Endodermal cell (in vitro differentiated cells): ENCODE results near the gene NUTM1. TPM values are rescaled to one million over a fixed set of nuclear protein-coding genes. Genes with fewer than 3 reads are reported as not detected.
"Not testable (repeated sequence)": the region's sequence is repeated elsewhere in the genome, so short reads cannot be mapped to it uniquely, and the experiment has no call there.

ENCODE experiments used
- DNase-seq: peaks from one replicate; pipeline ENCODE4 v3.0.0-alpha.2; 2017
- H3K27ac ChIP-seq: 2 replicates; pipeline ENCODE4 v1.5.1; 2013; ENCODE audit warnings: mild to moderate bottlenecking, low read depth, low read length, moderate library complexity
- H3K27me3 ChIP-seq: 2 replicates; pipeline ENCODE4 v1.6.1; 2013; ENCODE audit warnings: mild to moderate bottlenecking, low read length, moderate library complexity; ENCODE audit not compliant: insufficient read depth, control insufficient read depth, poor library complexity, severe bottlenecking
- H3K36me3 ChIP-seq: 2 replicates; pipeline ENCODE4 v1.7.0; 2013; ENCODE audit warnings: mild to moderate bottlenecking, low read length, moderate library complexity; ENCODE audit not compliant: control insufficient read depth, insufficient read depth
- H3K4me1 ChIP-seq: one replicate; pipeline ENCODE4 v1.7.0; 2013; ENCODE audit warnings: low read length; ENCODE audit not compliant: control insufficient read depth, insufficient read depth
- H3K4me3 ChIP-seq: 2 replicates; pipeline ENCODE4 v1.5.1; 2013; ENCODE audit warnings: mild to moderate bottlenecking, low read length, moderate library complexity
- H3K9ac ChIP-seq: 2 replicates; pipeline ENCODE4 v1.6.1; 2013; ENCODE audit warnings: mild to moderate bottlenecking, low read length, moderate library complexity; ENCODE audit not compliant: poor library complexity, severe bottlenecking; ENCODE audit errors: extremely low read depth
- H3K9me3 ChIP-seq: 2 replicates; pipeline ENCODE4 v1.6.1; 2013; ENCODE audit warnings: mild to moderate bottlenecking, low read length, moderate library complexity; ENCODE audit not compliant: control insufficient read depth
- H3K27ac Mint-ChIP-seq: 2 replicates; pipeline ENCODE4 v1.8.0; 2020; ENCODE audit warnings: mixed read lengths
- H3K27me3 Mint-ChIP-seq: 2 replicates; pipeline ENCODE4 v1.8.0; 2021; ENCODE audit warnings: mild to moderate bottlenecking, mixed read lengths; ENCODE audit not compliant: insufficient read depth
- H3K36me3 Mint-ChIP-seq: 2 replicates; pipeline ENCODE4 v1.8.0; 2020; ENCODE audit warnings: low read depth, mixed read lengths
- H3K4me1 Mint-ChIP-seq: 2 replicates; pipeline ENCODE4 v1.8.0; 2020; ENCODE audit warnings: mixed read lengths
- H3K4me3 Mint-ChIP-seq: 2 replicates; pipeline ENCODE4 v1.8.0; 2020; ENCODE audit warnings: mild to moderate bottlenecking, moderate library complexity, mixed read lengths
- H3K9me3 Mint-ChIP-seq: 2 replicates; pipeline ENCODE4 v1.8.0; 2020; ENCODE audit warnings: mild to moderate bottlenecking, mixed read lengths
- CTCF ChIP-seq: fragments of 200-600 bp; sonication (generic); conservative IDR thresholded peaks from 2 replicates; pipeline ENCODE4 v1.5.0; 2021; ENCODE audit warnings: antibody characterized with exemption, mild to moderate bottlenecking
- WGBS, 2 experiments: methylation state at CpG; one replicate each; pipeline versions ENCODE4 v1.1.5 to v1.1.7; 2013; ENCODE audit warnings: missing lambda C conversion rate in 2 of 2, mixed read lengths in 1 of 2; ENCODE audit not compliant: insufficient coverage in 1 of 2, insufficient read length in 1 of 2; 5-methylcytosine and 5-hydroxymethylcytosine counted together
- total RNA-seq, 2 donors: library from RNA; stranded (reverse); fragmentation: NEBNext Ultra II Directional in 1 of 2; extraction: Animal tissue kit (Norgen Biotek cat#: 25700) in 1 of 2; gene quantifications; 2 replicates in 1 of 2; 3 replicates in 1 of 2; pipeline ENCODE4 v1.2.1, GENCODE V29; 2021

NUTM1 gene
- total RNA-seq, 2 donors from 2014 or later: 0.09 TPM; not detected in 1

DNA sequence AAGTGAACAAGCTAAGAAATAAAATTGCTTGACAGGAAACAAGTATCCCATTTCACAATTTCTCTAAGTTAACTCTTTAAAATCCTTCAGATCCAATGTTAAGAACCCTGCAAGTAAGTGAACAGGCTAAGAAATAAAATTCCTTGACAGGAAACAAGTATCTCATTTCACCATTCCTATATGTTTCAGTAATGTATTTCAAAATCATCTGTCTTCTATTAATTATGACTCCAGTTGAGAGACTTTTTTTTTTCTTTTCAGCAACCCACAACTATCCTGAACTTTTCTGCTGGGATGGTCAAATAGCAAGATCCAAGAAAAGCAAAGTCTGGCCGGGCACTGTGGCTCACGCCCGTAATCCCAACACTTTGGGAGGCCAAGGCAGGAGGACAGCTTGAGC is 3.2 kb upstream of the NUTM1 start:
- no peak for TF ChIP-seq CTCF
- H3K27me3 Mint-ChIP-seq: peaks cover 4% of the 10 kb centered on the region
- no peaks in the 10 kb centered on the region for H3K9me3 Mint-ChIP-seq
- H3K27ac ChIP-seq: no peak overlapping the region
- H3K36me3 ChIP-seq: peaks cover 30% of the 10 kb centered on the region
- no peak overlapping the region for H3K9ac ChIP-seq
- DNase-seq: no peak
- peaks cover 10% of the 10 kb centered on the region for H3K4me1 Mint-ChIP-seq
- peaks cover 28% of the 10 kb centered on the region for H3K36me3 Mint-ChIP-seq
- no peak overlapping the region for H3K4me3 Mint-ChIP-seq
- H3K9me3 ChIP-seq: no peaks in the 10 kb centered on the region
- H3K27ac Mint-ChIP-seq: no peak overlapping the region
- no peak overlapping the region for H3K4me3 ChIP-seq
- 96 to 100% methylated on average over 3 of the region's 3 CpGs for WGBS, 2 experiments
- peaks cover 2% of the 10 kb centered on the region for H3K4me1 ChIP-seq
- no peaks in the 10 kb centered on the region for H3K27me3 ChIP-seq

DNA sequence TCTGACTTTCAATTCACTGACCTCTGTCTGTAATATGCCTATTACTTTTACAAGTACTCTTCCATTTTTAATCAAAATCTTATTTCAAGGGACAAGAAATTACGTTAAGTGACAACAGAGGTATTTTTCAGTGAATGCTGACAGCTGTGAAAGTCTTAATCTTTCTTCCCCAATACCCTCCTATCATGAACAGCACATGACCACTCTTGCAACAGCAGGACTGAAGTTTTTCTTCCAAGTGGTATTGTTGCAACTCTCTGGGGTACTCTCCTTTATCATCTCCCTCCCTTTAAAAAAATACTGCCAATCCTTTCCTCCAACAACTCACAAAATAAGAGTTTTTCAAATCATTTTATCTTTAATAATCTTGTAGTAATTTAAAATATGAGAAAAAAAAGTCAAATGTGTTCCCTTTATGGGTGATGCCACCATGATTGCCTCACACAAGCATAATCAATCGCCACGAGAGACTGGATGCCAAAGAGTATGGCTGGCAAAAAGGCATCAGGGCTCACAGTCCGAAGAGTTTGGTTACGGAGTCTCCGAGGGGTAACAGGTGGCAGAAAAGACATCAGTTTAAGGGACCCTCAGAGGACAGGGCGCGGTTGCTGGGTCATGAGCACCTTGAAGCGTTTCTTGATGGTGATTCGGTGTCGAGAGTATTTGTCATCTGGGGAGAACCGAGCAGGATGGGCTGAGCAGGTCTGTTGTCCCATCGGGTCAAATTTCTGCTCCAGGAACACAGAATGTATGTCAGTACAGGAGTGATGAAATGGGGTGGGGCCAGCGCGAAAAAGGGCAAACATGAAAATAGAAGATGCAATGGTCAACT is 1.5 kb upstream of the NUTM1 start:
- H3K4me1 ChIP-seq: peaks cover 2% of the 10 kb centered on the region
- TF ChIP-seq CTCF: no peak
- peaks cover 3% of the 10 kb centered on the region for H3K27me3 Mint-ChIP-seq
- no peaks in the 10 kb centered on the region for H3K27me3 ChIP-seq
- H3K4me1 Mint-ChIP-seq: peaks cover 14% of the 10 kb centered on the region
- H3K9me3 ChIP-seq: no peaks in the 10 kb centered on the region
- peak overlapping the region; percentile 81 for H3K27ac Mint-ChIP-seq
- peak overlapping the region; percentile 99 for H3K4me3 ChIP-seq
- no peaks in the 10 kb centered on the region for H3K9me3 Mint-ChIP-seq
- no peak for DNase-seq
- H3K36me3 ChIP-seq: peaks cover 30% of the 10 kb centered on the region
- WGBS, 2 experiments: 96 to 98% methylated on average over 14 to 15 of the region's 15 CpGs
- H3K4me3 Mint-ChIP-seq: no peak overlapping the region
- H3K36me3 Mint-ChIP-seq: peaks cover 28% of the 10 kb centered on the region
- H3K27ac ChIP-seq: no peak overlapping the region
- H3K9ac ChIP-seq: no peak overlapping the region

- H3K27ac Mint-ChIP-seq: peak overlapping the region; percentile 81
Measured at GRCh38 chr15:34342213-34342736, 840 bp upstream of the NUTM1 start.

More at GRCh38 chr15:34342213-34342736, 840 bp upstream of the NUTM1 start:
- H3K9me3 Mint-ChIP-seq, H3K4me3 Mint-ChIP-seq, H3K27me3 ChIP-seq, H3K4me1 Mint-ChIP-seq, DNase-seq, H3K27ac ChIP-seq, H3K27me3 Mint-ChIP-seq, H3K9me3 ChIP-seq, H3K4me1 ChIP-seq: not testable (repeated sequence)
- peaks cover 30% of the 10 kb centered on the region for H3K36me3 ChIP-seq
- H3K36me3 Mint-ChIP-seq: peaks cover 28% of the 10 kb centered on the region
- H3K9ac ChIP-seq: peak overlapping the region; percentile 88
- WGBS, 2 experiments: 31 to 40% methylated on average over 10 to 26 of the region's 26 CpGs
- H3K4me3 ChIP-seq: peak overlapping the region; percentile 99
